Right hindlimb (tissue), 1 donor: ENCODE results near the gene LCK.
A peak's percentile ranks its signal among the peaks of the same experiment; 100 is the strongest.
"Not testable (repeated sequence)": the region's sequence is repeated elsewhere in the genome, so short reads cannot be mapped to it uniquely, and the experiment has no call there.

Source experiments
- DNase-seq: peaks from one replicate; pipeline ENCODE4 v3.0.0-alpha.2; 2018

The LCK gene

DNA sequence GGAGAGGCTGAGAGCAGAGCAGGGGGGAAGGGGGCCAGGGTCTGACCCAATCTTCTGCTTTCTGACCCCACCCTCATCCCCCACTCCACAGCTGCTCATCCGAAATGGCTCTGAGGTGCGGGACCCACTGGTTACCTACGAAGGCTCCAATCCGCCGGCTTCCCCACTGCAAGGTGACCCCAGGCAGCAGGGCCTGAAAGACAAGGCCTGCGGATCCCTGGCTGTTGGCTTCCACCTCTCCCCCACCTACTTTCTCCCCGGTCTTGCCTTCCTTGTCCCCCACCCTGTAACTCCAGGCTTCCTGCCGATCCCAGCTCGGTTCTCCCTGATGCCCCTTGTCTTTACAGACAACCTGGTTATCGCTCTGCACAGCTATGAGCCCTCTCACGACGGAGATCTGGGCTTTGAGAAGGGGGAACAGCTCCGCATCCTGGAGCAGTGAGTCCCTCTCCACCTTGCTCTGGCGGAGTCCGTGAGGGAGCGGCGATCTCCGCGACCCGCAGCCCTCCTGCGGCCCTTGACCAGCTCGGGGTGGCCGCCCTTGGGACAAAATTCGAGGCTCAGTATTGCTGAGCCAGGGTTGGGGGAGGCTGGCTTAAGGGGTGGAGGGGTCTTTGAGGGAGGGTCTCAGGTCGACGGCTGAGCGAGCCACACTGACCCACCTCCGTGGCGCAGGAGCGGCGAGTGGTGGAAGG, 23.7 kb downstream of the LCK start:
- no peak for DNase-seq

- DNase-seq: no peak
These were observed 24.4 kb downstream of the LCK start for GRCh38 chr1:32275424-32275823.

- no peak for DNase-seq
These were observed 25.1 kb downstream of the LCK start for GRCh38 chr1:32276032-32276782.

GRCh38 chr1:32284777-32285176, 33.7 kb downstream of the LCK start:
- not testable (repeated sequence) for DNase-seq

GRCh38 chr1:32285658-32286057, 34.6 kb downstream of the LCK start:
- DNase-seq: no peak

- DNase-seq: no peak
These were observed 35.7 kb downstream of the LCK start for GRCh38 chr1:32286763-32287162.

DNA sequence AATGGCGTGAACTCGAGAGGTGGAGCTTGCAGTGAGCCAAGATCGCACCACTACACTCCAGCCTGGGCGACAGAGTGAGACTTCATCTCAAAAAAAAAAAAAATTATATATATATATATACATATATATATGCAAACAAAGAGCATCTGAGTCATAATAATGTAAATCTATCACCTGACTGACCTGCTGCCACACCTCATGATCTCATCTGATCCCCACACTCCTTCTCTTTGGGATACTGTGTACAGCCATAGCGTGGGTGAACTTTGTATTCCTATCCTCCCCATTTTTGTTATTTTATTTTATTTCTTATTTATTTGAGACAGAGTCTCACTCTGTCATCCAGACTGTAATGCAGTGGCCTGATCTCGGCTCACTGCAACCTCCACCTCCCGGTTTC, 38.2 kb downstream of the LCK start:
- no peak for DNase-seq

DNA sequence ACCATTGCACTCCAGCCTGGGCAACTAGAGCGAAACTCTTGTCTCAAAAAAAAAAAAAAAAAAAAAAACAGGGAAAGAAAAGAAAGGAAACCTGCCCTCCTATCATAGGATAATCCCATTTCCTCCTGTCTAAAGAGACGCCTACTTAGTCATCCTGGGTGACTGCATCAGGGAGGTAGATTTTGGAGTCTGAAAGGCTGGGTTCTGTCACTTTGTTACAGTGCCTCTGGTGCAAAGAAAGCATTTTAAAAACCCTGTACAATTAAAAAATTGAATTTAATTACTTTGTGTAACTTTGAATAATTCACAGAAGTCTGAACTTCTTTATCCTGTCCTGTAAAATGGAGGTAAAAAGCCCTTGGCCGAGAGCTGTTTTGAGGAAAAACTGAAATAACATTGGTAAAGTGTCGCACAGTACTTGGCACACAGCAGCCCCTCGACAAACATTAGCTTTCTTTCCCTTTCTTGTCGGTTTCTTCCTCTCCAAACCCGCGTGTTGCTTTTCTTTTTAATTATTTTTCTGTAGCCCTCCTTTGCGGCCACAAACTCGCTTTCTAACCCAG, 40.2 kb downstream of the LCK start:
- no peak for DNase-seq

GRCh38 chr1:32291708-32292538, 40.9 kb downstream of the LCK start, which contains the start of gene HDAC1:
Gene HDAC1, plus strand, starts transcription at chr1:32292083. Its CDS starts 87 bp downstream, at chr1:32292170.
- DNase-seq: peak; percentile 91

- not testable (repeated sequence) for DNase-seq
These were observed 47.1 kb downstream of the LCK start for GRCh38 chr1:32298211-32298610.

DNA sequence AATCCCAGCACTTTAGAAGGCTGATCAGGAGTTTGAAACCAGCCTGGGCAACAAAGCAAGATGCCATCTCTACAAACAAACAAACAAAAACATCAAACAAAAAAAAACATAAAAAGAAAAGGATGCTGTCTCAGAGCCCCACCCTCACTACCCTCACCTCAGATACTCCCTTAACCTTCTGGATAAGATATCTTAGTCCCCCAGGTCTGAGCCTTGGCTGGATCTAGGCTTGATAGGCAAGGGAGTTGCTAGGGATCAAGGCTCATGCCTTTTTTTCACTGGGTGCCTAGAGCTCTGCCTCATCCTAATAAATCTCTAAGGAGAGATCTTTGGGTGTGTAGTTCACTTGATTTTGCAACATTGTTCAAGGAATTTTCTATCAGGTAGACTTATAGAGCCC, 48.3 kb downstream of the LCK start:
- DNase-seq: no peak

DNA sequence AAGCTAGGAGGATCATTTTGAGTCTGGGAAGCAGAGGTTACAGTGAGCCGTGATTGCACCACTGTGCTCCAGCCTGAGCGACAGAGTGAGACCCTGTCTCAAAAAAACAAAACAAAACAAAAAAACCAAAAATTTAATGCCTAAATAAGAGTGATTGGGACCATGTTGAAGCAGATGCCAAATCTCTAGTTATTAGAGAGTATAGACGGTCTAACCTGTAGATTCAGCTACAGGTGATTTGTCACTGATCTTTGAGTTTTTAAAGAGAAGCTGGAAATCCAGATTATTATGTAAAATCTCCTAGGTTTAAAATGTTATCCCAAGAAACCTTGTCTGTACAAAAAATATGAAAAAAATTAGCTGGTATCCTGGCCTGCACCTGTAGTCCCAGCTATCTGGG, 52.3 kb downstream of the LCK start:
- DNase-seq: no peak

DNA sequence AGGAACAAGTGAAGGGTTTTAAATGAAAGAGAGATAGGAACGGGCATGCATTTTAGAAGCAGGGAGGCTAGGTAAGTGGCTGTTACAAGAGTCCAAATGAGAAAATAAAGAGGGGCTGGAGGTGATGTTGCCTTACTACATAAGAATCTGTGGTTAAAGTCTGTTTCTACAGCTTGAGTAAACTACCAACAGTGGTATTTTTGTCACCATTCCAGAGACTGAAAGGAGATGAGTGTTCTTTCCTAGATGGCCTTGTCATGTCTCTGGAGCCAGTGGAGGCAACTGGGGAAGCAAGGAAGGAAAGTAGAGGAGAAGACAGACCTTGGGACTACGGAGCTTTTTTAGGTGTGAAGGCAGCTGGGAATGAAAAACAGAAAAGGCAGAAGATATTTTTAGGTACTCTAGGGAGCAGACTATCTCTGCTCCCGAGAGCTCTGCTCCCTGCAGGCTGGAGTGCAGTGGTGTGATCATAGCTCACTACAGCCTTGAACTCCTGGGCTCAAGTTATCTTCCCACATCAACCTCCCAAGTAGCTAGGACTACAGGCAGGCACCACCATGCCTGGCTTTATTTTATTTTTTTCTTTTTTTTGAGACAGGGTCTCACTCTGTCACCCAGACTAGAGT, 53.0 kb downstream of the LCK start:
- no peak for DNase-seq

DNA sequence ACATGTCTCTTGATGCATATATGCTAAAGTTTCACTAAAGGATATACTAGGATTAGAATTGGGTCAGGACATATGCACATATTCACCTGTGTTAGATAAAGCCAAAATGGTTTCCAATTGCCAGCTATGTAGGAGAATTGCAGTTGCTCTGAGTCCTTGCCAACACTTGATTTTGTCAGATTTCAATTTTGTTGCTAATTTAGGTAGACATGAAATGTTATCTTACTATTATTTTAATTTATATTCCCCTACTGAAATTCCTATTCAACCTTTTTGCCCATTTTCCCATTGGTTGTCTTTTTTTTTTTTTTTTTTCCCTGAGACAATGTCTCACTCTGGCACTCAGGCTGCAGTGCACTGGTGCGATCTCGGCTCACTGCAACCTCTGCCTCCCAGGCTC, 54.2 kb downstream of the LCK start:
- no peak for DNase-seq

GRCh38 chr1:32307324-32307723, 56.3 kb downstream of the LCK start:
- DNase-seq: no peak

GRCh38 chr1:32309960-32310359, 58.9 kb downstream of the LCK start:
- no peak for DNase-seq

DNA sequence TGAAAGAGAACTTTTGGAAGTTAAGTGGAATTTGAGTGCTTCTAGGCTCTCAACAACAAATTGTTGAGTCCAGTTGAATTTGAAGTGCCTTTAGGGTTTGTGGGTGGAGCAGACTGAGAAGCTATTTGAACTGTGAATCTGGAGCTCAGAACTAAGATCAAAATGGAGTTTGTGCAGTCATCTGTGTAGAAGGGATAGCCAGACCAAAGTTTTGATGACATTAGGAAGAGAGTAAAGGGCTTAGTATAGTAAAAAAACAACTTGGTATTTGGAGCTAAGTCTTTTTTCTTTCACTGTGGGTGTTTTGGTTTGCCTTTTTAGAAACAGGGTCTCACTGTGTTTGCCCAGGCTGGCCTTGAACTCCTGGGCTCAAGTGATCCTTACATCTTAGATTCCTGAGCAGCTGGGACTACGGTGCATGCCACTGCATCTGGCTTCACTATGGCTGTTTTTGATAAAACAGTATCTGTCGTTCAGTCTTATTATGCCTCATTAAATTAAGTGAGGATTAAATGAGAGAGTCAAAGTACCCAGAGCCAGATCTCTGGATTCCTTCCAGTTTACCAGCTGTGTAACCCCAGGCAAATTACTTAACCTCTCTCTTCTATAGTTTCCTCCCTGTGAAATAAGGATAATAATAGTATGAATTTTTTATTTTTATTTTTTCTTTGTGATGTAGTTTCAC, 60.8 kb downstream of the LCK start:
- no peak for DNase-seq

- DNase-seq: no peak
These were observed 65.8 kb downstream of the LCK start for GRCh38 chr1:32316903-32317277.

DNA sequence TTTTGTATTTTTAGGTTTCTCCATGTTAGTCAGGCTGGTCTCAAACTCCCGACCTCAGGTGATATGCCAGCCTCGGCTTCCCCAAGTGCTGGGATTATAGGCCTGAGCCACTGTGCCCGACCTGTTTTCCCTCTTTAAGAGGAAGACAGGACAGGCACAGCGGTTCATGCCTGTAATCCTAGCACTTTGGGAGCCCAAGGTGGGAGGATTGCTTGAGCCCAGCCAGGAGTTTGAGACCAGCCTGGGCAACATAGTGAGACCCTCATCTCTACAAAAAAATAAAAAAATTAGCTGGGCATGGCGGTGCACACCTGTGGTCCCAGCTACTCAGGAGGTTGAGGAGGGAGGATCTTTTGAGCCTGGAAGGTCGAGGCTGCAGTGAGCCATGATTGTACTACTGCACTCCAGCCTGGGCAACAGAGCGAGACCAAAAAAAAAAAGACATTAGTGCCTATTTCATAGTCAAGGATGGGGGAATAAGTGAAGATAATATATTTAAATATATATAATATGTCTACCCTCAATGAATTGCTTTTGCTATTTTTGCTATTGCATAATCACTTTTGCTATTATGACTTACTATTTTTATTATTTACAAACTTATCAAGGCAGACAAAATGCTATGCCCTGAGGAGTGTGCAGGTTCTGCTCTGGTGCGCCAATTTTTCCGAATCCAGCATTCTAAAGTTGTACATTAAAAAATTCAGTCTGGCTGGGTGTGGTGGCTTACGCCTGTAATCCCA, 67.2 kb downstream of the LCK start:
- no peak for DNase-seq

- no peak for DNase-seq
These were observed 70.7 kb downstream of the LCK start for GRCh38 chr1:32321712-32322291.

DNA sequence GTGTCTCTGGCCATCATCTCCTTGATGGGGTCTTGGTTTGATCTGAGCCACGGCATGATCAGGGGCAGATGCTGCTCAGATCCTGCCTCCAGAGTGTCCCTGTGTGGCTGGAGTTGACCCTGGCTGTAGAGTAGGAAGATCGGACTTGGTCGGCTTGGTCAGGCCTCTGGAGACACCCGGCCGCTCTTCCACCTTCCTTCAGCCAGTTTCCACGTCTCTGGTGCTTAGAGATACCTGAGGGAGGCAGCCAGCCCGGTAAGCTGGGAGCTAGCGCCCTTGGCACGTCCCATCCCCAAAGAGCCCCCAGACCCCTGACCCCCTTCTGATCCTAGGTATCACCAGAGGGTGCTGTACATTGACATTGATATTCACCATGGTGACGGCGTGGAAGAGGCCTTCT, 76.1 kb downstream of the LCK start:
- DNase-seq: no peak
